BLaER1 (cell line): ENCODE measurements around the gene DDT.
"Not testable (repeated sequence)": the region's sequence is repeated elsewhere in the genome, so short reads cannot be mapped to it uniquely, and the experiment has no call there.

Experiments used
- H3K27ac ChIP-seq: shearing (Covaris generic); formaldehyde crosslinking; 2 replicates; pipeline ENCODE4 v1.8.1; 2022
- H3K27me3 ChIP-seq: shearing (Covaris generic); formaldehyde crosslinking; 2 replicates; pipeline ENCODE4 v1.8.1; 2022
- H3K36me3 ChIP-seq: shearing (Covaris generic); formaldehyde crosslinking; 2 replicates; pipeline ENCODE4 v1.8.1; 2022
- H3K4me1 ChIP-seq: shearing (Covaris generic); formaldehyde crosslinking; 2 replicates; pipeline ENCODE4 v1.8.1; 2022
- H3K4me2 ChIP-seq: shearing (Covaris generic); formaldehyde crosslinking; 2 replicates; pipeline ENCODE4 v1.8.1; 2022
- H3K4me3 ChIP-seq: shearing (Covaris generic); formaldehyde crosslinking; 2 replicates; pipeline ENCODE4 v1.8.1; 2022
- H3K9ac ChIP-seq: shearing (Covaris generic); formaldehyde crosslinking; 2 replicates; pipeline ENCODE4 v1.8.1; 2022
- H3K9me3 ChIP-seq: shearing (Covaris generic); formaldehyde crosslinking; 2 replicates; pipeline ENCODE4 v1.8.1; 2022
- H4K20me1 ChIP-seq: shearing (Covaris generic); formaldehyde crosslinking; 2 replicates; pipeline ENCODE4 v1.8.1; 2022
- Cebpa-rat ChIP-seq: shearing (Covaris generic); IDR thresholded peaks from 2 replicates; pipeline ENCODE4 v1.8.1; 2022

Gene DDT

GRCh38 chr22:24007253-24008021 is 33.2 kb upstream of the DDT start:
- Histone ChIP-seq H3K9ac (no peak overlapping the region), H3K36me3 (no peaks in the 10 kb centered on the region), H4K20me1 (peaks cover 8% of the 10 kb centered on the region; the same call in 1 of the 2 replicates), H3K27ac (no peak overlapping the region), H3K4me3 (no peak overlapping the region), H3K9me3 (peaks cover 8% of the 10 kb centered on the region; the same call in 1 of the 2 replicates), H3K4me1 (peaks cover 26% of the 10 kb centered on the region), H3K27me3 (no peaks in the 10 kb centered on the region), H3K4me2 (no peak overlapping the region)
- TF ChIP-seq Cebpa-rat, result no peak

DNA sequence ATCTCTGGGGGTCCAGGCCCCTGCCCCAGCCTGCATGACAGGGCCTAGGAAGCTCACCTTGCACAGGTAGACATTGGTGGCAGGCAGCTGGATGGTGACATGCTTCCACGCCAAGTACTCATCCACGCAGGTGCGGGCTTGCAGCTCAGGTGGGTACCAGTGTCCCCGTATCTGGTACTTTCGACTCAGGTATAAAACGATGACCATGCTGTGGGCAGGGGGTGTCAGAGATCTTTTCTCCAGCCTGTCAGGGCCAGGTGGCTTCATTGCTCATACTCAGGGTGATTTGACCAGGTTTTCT is 32.6 kb upstream of the DDT start:
- Histone ChIP-seq H3K9me3 (peaks cover 8% of the 10 kb centered on the region; the same call in 1 of the 2 replicates), H3K9ac (no peak overlapping the region), H3K4me2 (no peak overlapping the region)

GRCh38 chr22:24006207-24006913 is 32.1 kb upstream of the DDT start:
- no peak overlapping the region for H3K9ac ChIP-seq
- no peaks in the 10 kb centered on the region for H4K20me1 ChIP-seq
- H3K36me3 ChIP-seq, result no peaks in the 10 kb centered on the region
- peaks cover 18% of the 10 kb centered on the region for H3K4me1 ChIP-seq
- H3K4me3 ChIP-seq, result no peak overlapping the region
- TF ChIP-seq Cebpa-rat, result no peak
- peaks cover 8% of the 10 kb centered on the region; the same call in 1 of the 2 replicates for H3K9me3 ChIP-seq
- no peak overlapping the region for H3K27ac ChIP-seq
- H3K4me2 ChIP-seq, result 0 out of 2 replicates have a peak overlapping the region, but pooled peaks have one; percentile 62
- H3K27me3 ChIP-seq, result no peaks in the 10 kb centered on the region

More for the DNA sequence above, 32.6 kb upstream of the DDT start:
- TF ChIP-seq Cebpa-rat, result no peak
- Histone ChIP-seq H3K27ac (no peak overlapping the region), H3K4me3 (no peak overlapping the region), H3K36me3 (no peaks in the 10 kb centered on the region), H3K4me1 (peaks cover 21% of the 10 kb centered on the region), H4K20me1 (0 out of 2 replicates have a peak, but pooled peaks cover 2% of the 10 kb centered on the region), H3K27me3 (no peaks in the 10 kb centered on the region)

DNA sequence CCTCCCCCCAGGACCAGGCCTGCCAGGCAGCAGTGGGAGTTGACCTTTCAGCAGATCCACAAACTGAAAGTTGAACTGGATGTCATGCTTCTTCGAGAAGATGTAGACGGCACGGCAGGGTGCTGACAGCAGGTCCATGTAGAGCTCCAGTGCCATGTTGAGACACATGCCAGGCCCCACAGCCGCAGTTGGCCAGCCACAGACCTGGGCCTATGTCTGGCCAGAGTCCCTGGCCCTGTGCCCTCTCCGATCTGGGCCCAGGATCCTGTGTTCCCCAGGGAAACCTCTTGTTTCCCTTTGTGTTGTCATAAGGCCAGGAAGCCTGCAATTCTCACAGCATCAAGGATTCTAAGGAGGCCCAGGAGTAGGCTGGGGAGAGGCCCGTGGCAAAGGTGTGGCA is 31.0 kb upstream of the DDT start, which contains the start of gene GSTT4:
Gene GSTT4, minus strand, starts transcription at position 253 of the 400 bp plus-strand sequence. Its CDS starts 97 bp downstream, at position 156.
- H3K27me3 ChIP-seq, result no peaks in the 10 kb centered on the region
- peaks cover 8% of the 10 kb centered on the region; the same call in 1 of the 2 replicates for H3K9me3 ChIP-seq
- no peak within 1 kb of the TSS for H3K27ac ChIP-seq
- no peak for TF ChIP-seq Cebpa-rat
- no peaks in the 10 kb centered on the region for H3K36me3 ChIP-seq
- peak within 1 kb of the TSS; percentile 62 for H3K4me2 ChIP-seq
- no peaks in the 10 kb centered on the region for H4K20me1 ChIP-seq
- H3K4me1 ChIP-seq, result peaks cover 18% of the 10 kb centered on the region
- peak within 1 kb of the TSS; percentile 15; the same call in 1 of the 2 replicates for H3K9ac ChIP-seq
- H3K4me3 ChIP-seq, result no peak within 1 kb of the TSS

DNA sequence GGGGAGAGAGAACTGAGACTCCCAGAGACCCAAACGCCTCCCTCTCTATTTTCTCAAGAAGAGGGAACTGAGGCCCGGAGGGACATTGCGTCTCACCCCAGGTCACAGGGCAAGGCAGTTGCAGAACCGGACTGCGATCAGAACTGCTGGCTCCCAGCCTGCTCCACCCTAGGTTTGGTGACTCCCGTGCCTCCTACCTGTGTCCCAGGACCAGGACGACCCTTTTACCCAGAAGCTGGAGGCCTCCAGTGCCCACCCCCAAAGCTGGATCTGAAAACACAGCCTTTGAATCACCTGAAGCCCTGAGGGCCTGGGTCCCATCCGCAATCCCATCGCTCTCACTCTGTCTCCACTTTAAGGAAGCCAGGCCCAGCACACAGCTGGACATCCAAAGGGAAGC is 29.6 kb upstream of the DDT start:
- no peaks in the 10 kb centered on the region for H3K36me3 ChIP-seq
- TF ChIP-seq Cebpa-rat, result no peak
- no peaks in the 10 kb centered on the region for H3K27me3 ChIP-seq
- H3K4me2 ChIP-seq, result no peak overlapping the region
- H3K4me1 ChIP-seq, result peaks cover 18% of the 10 kb centered on the region
- H3K9ac ChIP-seq, result no peak overlapping the region
- no peak overlapping the region for H3K4me3 ChIP-seq
- H3K27ac ChIP-seq, result no peak overlapping the region
- no peaks in the 10 kb centered on the region for H3K9me3 ChIP-seq
- no peaks in the 10 kb centered on the region for H4K20me1 ChIP-seq

DNA sequence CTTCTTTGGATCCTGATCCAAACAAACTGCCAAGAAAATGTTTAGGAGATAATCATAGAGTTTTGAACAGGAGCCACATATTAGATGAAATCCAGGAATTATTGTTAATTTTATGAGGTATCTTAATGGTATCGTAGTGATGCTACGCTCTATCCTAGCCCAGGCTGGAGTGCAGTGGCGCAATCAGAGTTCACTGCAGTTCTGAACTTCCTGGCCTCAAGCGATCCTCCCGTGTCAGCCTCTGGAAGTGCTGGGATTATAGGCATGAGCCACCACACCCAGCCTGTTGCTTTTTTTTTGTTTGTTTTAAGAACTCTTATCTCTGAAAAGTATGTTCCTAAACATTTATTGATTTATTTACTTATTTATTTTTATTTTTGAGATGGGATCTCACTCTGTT is 28.6 kb upstream of the DDT start:
- H3K9me3 ChIP-seq, result no peaks in the 10 kb centered on the region
- H3K27ac ChIP-seq, result no peak overlapping the region
- no peak for TF ChIP-seq Cebpa-rat
- H3K4me1 ChIP-seq, result peaks cover 18% of the 10 kb centered on the region
- no peak overlapping the region for H3K4me3 ChIP-seq
- no peak overlapping the region for H3K4me2 ChIP-seq
- no peaks in the 10 kb centered on the region for H3K36me3 ChIP-seq
- H3K27me3 ChIP-seq, result no peaks in the 10 kb centered on the region
- H4K20me1 ChIP-seq, result no peaks in the 10 kb centered on the region
- no peak overlapping the region for H3K9ac ChIP-seq

DNA sequence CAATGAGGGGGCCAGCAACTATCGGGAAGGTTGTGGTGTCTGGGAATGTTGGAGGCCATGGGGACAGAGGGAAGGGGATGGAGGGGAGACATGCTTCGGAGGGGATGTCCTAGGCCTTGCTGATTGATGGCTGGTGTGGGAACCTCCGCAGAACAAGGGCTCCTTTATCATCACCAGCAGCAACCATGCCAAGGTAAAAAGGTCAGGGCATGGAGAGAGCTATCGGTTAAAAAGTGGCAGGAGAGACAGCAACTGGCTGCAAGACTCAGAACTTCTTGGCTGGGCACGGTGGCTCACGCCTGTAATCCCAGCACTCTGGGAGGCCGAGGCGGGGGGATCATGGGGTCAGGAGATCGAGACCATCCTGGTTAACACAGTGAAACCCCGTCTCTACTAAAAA is 28.0 kb upstream of the DDT start:
- H3K4me1 ChIP-seq, result peaks cover 18% of the 10 kb centered on the region
- H4K20me1 ChIP-seq, result no peaks in the 10 kb centered on the region
- H3K27ac ChIP-seq, result no peak overlapping the region
- no peak overlapping the region for H3K4me3 ChIP-seq
- H3K36me3 ChIP-seq, result no peaks in the 10 kb centered on the region
- H3K9me3 ChIP-seq, result no peaks in the 10 kb centered on the region
- no peak for TF ChIP-seq Cebpa-rat
- H3K27me3 ChIP-seq, result no peaks in the 10 kb centered on the region
- H3K9ac ChIP-seq, result no peak overlapping the region
- no peak overlapping the region for H3K4me2 ChIP-seq

DNA sequence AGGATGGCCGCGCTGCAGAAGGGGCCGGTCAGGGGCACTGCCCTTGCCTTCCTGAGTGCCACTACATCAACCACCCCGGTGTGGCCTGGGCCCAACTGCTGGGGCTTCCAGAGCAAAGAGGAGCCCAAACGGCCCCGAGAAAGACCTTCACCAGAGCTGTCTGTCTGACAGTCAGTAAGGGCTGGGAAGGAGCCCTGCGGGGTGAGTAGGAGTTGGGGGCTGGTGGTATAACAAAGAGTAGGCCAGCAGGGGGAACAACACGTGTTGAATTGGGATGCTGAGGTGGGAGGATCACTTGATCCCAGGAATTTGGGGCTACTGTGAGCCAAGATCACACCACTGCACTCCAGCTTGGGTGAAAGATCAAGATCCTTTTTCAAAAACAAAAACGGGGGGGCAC is 27.1 kb upstream of the DDT start:
- Histone ChIP-seq H3K27ac (no peak overlapping the region), H3K36me3 (no peaks in the 10 kb centered on the region), H3K4me2 (no peak overlapping the region), H3K4me3 (no peak overlapping the region), H3K4me1 (peaks cover 18% of the 10 kb centered on the region), H3K27me3 (no peaks in the 10 kb centered on the region), H3K9me3 (no peaks in the 10 kb centered on the region), H3K9ac (no peak overlapping the region), H4K20me1 (no peaks in the 10 kb centered on the region)
- no peak for TF ChIP-seq Cebpa-rat

- not testable (repeated sequence) for H4K20me1 ChIP-seq, H3K27me3 ChIP-seq, H3K9ac ChIP-seq, H3K4me2 ChIP-seq, H3K4me1 ChIP-seq, H3K9me3 ChIP-seq, H3K36me3 ChIP-seq, H3K4me3 ChIP-seq, H3K27ac ChIP-seq
Observed at GRCh38 chr22:23999779-24000178, 25.5 kb upstream of the DDT start.

DNA sequence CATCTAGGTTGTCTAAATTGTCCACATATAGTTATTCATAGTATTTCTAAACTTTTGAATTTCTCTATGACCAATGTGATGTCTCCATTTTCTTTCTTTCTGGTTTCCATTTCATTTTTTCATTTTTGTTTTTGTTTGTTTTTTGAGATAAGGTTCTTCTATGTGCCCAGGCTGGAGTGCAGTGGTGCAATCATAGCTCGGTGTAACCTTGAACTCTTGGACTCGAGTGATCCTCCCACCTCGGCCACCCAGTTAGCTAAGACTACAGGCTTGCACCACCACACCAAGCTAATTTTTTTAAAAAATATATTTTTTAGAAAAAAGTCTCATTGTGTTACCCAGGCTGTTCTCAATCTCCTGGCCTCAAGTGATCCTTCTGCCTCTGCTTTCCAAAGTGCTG is 22.9 kb upstream of the DDT start:
- Histone ChIP-seq H3K27me3 (no peaks in the 10 kb centered on the region), H3K36me3 (no peaks in the 10 kb centered on the region), H3K9ac (no peak overlapping the region), H4K20me1 (no peaks in the 10 kb centered on the region), H3K4me2 (no peak overlapping the region), H3K9me3 (no peaks in the 10 kb centered on the region), H3K27ac (no peak overlapping the region), H3K4me1 (no peaks in the 10 kb centered on the region), H3K4me3 (no peak overlapping the region)
- no peak for TF ChIP-seq Cebpa-rat

- H3K36me3 ChIP-seq, H3K27ac ChIP-seq, H3K4me2 ChIP-seq, H3K27me3 ChIP-seq, H3K4me1 ChIP-seq, H3K4me3 ChIP-seq, H3K9ac ChIP-seq, H4K20me1 ChIP-seq, H3K9me3 ChIP-seq: not testable (repeated sequence)
Observed at GRCh38 chr22:23993581-23994177, 19.4 kb upstream of the DDT start.

DNA sequence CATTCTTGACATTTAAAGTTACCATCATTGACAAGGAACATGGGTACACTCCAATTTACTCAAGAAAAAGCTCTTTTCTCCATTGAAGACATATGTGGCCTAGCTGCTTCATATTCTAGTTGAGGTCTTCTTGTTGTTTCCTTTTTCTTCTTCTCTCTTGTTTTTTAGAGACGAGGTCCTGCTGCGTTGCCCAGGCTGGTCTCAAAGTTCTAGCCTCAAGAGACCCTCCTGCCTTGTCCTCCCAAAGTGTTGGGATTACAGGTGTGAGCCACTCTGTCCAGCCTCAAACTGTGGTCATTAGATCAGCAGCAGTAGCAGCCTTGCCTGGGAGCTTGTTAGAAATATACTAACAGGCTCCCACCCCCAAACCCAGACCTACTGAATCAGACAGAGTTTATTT is 18.8 kb upstream of the DDT start:
- H3K27me3 ChIP-seq, H3K9me3 ChIP-seq, H3K4me1 ChIP-seq, H3K9ac ChIP-seq, H3K4me3 ChIP-seq, H3K4me2 ChIP-seq, H4K20me1 ChIP-seq, H3K36me3 ChIP-seq, H3K27ac ChIP-seq: not testable (repeated sequence)

DNA sequence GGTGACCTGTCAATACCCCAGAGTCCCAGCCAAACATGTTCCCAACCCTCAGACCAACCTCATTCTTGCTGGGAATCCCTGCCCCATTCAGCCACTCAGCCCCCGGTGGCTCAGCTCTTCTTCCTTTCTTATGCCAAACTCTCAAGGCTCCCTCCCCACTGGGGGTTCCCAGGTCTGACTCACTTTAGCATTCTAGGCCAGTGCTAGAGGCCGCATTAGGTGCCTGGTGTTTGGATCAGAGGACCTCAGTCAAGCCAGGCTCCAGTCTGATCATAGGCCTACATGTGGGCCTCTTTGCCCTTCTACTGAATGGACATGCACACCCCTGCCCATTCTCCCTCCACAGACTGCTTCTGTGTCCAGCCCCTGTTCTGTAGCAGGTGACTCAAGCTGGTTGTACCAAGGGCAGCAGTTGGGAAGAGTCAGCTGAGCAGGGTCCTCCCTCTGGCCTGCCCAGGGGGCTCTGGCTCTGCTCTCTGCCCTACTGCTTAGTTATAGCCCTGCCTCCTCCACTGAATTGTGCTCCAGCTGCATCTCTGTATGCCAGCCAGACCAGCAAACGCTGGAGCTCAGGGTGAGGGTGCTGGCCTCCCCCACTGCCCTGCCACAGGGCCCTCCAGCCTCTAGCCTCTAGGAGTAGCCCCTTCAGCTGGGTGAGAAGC is 15.5 kb upstream of the DDT start:
- not testable (repeated sequence) for H3K36me3 ChIP-seq, H4K20me1 ChIP-seq, H3K4me3 ChIP-seq, H3K27ac ChIP-seq, H3K4me2 ChIP-seq, H3K4me1 ChIP-seq, H3K27me3 ChIP-seq, H3K9me3 ChIP-seq, H3K9ac ChIP-seq
